22Rv1 (cell line): ENCODE results near the gene B4GALT5.

ENCODE experiments used
- H3K27ac ChIP-seq: fragments of 450-650 bp; 2 replicates; pipeline ENCODE4 v1.5.1; 2017
- ZFX ChIP-seq: fragments of 450-650 bp; IDR thresholded peaks from 2 replicates; pipeline ENCODE4 v1.6.1; 2017; ENCODE audit warnings: antibody characterized with exemption, borderline replicate concordance
- TF ChIP-seq, protein P1 (sequence below): fragments of 450-650 bp; IDR thresholded peaks from 2 replicates; pipeline ENCODE4 v1.5.1; 2017; ENCODE audit warnings: mild to moderate bottlenecking

The B4GALT5 gene

DNA sequence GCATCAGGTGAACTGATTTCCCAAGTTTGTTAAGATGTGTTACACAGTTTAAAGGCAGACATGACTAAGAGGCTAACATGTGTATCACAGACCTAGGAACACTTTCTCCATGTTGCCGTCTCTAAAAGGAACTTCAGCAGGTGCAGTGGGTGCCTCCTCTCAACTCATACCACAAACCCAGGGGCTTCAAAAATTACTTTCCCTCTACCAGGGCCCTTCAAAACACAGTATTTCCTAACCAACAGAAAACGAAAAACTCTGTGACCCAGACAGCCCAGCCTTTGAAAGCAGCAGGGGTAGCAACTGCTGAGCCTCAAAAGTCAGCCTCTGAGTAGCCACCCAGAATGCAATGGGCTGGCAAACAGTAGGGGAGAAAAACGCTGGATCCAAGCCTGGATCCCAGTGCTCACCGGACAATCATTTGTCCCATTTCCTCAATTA lies 28.5 kb downstream of the B4GALT5 start:
- TF ChIP-seq, protein P1, sequence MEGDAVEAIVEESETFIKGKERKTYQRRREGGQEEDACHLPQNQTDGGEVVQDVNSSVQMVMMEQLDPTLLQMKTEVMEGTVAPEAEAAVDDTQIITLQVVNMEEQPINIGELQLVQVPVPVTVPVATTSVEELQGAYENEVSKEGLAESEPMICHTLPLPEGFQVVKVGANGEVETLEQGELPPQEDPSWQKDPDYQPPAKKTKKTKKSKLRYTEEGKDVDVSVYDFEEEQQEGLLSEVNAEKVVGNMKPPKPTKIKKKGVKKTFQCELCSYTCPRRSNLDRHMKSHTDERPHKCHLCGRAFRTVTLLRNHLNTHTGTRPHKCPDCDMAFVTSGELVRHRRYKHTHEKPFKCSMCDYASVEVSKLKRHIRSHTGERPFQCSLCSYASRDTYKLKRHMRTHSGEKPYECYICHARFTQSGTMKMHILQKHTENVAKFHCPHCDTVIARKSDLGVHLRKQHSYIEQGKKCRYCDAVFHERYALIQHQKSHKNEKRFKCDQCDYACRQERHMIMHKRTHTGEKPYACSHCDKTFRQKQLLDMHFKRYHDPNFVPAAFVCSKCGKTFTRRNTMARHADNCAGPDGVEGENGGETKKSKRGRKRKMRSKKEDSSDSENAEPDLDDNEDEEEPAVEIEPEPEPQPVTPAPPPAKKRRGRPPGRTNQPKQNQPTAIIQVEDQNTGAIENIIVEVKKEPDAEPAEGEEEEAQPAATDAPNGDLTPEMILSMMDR, result no peak
- no peak for TF ChIP-seq ZFX
- H3K27ac ChIP-seq, result no peak overlapping the region

DNA sequence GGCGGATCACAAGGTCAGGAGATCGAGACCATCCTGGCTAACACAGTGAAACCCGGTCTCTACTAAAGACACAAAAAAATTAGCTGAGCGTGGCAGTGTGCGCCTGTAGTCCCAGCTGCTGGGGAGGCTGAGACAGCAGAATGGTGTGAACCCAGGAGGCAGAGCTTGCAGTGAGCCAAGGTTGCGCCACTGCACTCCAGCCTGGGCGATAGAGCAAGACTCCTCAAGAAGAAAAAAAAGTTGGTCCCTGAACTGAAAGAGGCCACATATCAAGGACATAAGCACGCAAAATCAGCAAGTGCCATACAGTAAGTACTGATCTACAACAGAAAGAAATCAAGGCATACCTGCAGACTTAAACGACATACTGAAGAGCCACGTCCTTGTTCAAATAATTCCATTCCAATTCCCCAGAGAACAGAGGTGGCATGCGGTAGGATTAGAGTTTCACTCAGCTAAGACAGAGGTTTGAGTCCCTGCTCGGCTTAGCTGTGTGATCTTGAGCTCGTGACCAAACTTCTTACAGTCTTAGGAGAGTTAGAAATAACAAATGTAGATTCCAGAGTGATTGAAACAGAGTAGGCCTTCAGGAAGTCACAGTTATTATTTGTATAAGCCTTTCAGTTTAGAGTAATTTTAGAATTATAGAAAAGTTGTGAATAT lies 29.2 kb downstream of the B4GALT5 start:
- TF ChIP-seq, protein P1, result no peak
- TF ChIP-seq ZFX, result no peak
- no peak overlapping the region for H3K27ac ChIP-seq

DNA sequence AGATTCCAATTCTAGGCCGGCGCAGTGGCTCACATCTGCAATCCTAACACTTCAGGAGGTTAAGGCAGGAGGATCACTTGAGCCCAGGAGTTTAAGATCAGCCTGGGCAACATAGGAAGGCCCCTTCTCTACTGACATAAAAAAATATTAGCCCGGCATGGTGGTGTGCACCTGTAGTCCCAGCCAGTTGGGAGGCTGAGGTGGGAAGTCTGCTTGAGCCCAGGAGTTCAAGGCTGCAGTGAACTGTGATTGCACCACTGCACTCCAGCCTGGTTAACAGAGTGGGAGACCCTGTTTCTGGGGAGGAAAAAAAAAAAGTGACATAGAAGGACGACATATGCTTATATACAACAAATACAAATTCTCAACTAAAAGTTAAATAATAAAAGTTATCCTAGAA lies 30.9 kb downstream of the B4GALT5 start:
- H3K27ac ChIP-seq, result no peak overlapping the region
- TF ChIP-seq, protein P1, result no peak

DNA sequence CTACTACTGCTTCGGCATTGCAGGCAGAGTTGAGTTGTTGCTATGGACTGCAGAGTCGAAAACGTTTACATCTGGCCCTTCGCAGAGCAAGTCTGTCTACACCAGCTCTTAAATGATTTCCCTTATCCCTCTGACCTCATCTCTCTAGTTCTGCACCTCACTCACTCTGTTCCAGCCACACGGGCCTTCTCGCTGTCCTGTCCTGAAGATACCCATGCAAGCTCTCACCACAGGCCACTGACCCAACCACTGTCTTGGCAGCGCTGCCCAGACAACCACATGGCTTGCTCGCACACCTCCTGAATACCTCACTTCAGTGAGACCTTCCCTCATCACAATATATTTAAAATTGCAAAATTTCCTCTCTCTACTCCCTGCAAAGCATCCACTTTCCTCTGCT lies 31.4 kb downstream of the B4GALT5 start:
- H3K27ac ChIP-seq, result no peak overlapping the region
- TF ChIP-seq ZFX, result no peak
- TF ChIP-seq, protein P1, result no peak

DNA sequence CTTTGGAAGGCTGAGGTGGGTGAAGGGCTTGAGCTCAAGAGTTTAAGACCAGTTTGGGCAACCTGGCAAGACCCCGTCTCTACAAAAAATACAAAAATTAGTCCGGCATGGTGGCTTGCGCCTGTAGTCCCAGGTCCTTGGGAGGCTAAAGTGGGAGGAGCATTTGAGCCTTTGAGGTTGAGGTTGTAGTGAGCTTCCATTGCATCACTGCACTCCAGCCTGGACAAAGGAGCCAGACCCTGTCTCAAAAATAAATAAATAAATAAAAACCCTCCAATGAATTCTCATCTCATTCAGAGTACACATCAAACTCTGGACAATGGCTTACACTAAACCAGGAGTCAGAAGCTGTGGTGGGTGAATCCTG lies 31.8 kb downstream of the B4GALT5 start:
- H3K27ac ChIP-seq, result no peak overlapping the region
- TF ChIP-seq, protein P1, result no peak
- no peak for TF ChIP-seq ZFX

DNA sequence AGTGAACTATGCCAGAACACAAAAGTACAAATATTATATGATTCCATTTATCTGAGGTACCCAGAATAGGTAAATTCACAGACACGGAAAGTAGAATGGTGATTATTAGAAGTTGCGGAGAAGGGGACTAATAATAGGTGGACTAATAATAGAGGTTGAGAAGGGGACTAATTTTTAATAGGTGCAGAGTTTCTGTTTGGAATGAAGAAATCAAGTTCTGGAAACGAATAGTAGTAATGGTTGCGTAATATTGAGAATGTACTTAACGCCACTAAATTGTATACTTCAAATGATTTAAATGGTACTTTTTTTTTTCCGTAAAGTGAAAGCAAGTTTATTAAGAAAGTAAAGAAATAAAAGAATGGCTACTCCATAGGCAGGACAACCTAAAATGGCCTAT lies 33.2 kb downstream of the B4GALT5 start:
- TF ChIP-seq ZFX, result no peak
- TF ChIP-seq, protein P1, result no peak
- H3K27ac ChIP-seq, result no peak overlapping the region

DNA sequence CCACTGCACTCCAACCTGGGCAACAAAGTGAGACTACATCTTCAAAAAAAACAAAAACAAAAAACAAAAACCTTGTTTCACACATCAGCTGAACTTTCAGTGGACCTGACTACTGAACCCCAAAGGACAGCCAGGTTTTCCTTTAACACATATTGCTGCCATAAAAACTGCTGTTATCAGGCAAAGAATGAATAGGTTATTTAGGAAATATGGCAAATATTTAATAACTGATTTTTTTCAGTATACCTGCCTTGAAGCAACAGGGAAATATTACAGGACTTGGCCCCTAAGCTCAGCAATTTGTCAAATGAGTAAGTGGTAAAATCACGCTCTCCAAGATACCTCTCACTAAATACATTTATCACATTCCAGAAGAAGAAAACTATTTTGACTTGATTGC lies 34.0 kb downstream of the B4GALT5 start:
- TF ChIP-seq, protein P1, result no peak
- no peak overlapping the region for H3K27ac ChIP-seq
